GM18907 (cell line): ENCODE measurements around the gene SMC1B.
"Not testable (repeated sequence)": the region's sequence is repeated elsewhere in the genome, so short reads cannot be mapped to it uniquely, and the experiment has no call there.

Experiments used
- ATAC-seq: cut with Tn5 transposase; IDR thresholded peaks from one replicate; pipeline ENCODE4 v1.9.1; 2021; ENCODE audit warnings: mild to moderate bottlenecking, moderate library complexity; ENCODE audit not compliant: unreplicated experiment

The SMC1B gene

DNA sequence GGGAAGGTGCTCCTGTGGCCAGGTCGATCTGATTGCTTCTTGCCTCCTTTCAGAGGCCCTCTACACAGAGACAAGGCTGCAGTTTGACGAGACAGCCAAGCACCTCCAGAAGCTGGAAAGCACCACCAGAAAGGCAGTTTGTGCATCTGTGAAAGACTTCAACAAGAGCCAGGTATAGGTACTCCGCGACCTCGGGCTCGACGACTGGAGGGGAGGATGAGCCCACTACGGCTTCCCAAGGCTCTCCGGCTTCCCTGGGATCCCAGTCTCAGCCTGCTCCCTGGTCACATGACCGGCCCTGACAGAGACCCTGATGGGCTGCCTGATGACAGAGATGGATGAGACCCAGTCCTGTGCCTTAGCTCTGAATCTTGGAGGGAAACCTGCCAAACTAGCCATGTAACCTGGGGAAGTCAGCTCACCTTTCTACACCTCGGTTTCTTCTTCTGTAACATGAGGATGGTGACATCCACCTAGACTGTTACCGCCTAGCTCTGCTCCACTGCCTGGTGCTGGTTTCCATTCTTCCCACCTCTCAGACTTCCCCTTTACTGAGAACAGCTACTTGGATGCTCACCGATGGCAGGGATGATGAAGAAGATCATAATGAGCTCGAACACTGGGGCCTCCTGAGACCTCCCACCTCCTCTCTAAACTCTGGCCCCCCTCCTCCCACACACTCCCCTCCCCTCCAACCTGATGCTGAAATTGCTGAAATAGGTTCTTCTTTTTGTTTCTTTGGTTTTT, 9.0 kb upstream of the SMC1B start:
- ATAC-seq = no peak

DNA sequence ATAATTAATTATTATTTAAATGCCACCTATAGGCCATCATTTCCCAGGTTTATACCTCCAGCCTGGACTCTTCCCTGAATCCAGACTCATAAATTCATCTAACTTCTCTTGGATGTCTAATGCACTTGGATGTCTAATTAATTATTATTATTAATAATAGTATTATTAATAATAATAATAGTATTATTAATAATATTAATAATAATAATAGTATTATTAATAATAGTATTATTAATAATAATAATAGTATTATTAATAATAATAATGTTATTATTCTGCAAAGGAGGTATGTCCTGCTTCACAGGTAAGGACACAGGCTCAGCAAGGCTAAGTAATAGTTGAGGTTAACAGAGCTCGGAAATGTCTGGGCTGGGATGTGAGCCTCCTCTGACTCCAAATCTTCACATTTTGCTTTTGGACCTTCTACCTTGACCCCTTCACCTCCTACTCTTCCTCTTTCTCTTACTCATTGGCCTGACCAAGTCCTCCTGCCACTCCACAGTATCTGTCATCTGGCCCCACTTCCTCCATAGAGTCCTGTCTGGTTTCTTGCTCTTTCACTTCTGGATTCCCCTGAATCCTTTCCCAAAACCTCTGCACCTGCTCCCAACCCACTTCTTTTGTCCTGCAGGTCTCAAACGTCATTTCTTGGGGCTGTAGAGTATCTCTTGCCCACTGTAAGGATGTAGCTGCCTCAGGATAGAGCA, 8.1 kb upstream of the SMC1B start:
- no peak for ATAC-seq

DNA sequence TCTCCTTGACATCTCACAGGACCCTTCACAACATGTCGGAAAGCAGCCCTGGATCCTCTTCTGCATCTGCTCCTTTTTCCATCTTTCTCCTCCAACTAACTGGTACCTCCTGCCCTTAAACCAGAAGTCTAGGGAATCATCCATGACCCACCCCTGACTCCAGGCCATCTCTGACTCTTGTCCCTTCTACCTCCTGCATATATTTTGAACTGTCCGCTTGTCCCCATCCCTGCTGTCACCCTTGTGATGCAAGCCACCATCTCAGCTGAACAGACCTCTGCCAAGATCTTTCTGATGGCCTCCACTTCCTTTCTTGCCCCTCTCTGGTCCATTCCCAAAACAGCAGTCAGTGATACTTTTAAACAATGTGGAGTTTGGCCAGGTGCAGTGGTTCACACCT, 7.1 kb upstream of the SMC1B start:
- no peak for ATAC-seq

DNA sequence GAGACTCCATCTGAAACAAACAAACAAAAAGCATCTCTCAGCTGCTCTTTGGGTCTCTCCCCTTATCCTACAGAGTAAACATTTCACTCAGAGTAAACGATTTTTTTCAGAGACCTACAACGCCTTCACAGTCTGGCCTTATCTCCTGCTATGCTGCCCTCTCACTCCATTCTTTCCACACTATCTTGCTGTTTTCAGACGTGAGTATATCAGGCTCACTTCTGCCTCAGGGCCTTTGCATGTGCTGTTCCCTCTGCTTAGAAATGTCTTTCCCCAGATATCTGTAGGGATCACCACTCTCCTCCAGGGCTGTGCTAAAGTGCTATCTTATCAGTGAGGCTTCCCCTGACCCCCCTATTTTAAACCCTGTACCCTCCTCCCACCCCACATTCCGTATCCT, 6.6 kb upstream of the SMC1B start:
- ATAC-seq = no peak

DNA sequence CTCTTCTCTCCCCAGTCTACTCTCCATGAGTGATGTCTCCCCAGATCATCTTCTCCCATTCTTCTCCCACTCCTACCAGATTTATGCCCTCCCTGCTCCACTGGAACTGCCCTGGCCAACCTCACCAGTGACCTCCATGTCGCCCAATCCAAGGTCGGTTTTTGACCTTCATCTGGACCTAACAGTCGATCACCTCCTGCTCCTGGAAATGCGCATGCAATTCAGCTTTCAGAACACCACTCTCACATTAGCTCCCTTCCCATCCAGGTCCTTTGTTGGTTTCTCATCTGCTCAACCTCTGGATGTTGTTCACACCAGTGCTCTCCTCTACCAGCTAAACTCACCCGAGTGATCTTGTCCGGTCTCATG, 5.4 kb upstream of the SMC1B start:
- ATAC-seq = no peak

DNA sequence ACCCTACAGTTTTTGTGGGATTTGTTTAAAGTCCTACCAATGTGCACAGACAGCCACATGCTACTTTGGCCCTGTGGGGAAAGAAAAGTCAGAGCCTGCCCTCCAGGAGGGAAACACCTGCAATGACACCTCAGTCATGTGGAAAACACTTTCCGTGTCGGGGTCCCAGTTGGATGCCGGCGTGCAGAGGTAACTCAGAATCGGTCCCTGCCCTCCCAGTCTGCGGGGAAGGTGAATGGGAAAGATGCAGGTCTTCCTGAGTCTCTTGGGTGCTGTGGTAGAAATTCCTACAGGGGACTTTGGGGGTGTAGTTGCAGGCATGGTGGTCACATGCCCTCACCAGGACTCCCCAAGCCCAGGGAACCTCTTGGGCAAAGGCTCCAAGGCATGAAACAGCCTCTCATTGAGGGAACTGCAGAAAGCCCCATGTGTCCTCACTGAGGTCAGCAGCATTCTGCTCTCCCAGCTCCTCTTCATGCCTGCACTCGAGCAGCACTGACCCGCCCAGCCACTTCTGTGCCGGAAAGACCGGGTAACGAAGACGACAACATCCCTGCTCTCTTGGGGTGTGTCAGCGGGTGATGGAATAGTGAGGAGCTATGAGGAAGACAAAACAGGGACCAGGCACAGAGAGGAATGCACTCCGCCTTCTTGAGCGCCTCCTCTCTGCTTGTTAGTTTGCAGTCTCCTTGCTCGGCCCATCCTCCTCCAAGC, 4.8 kb upstream of the SMC1B start:
- no peak for ATAC-seq

DNA sequence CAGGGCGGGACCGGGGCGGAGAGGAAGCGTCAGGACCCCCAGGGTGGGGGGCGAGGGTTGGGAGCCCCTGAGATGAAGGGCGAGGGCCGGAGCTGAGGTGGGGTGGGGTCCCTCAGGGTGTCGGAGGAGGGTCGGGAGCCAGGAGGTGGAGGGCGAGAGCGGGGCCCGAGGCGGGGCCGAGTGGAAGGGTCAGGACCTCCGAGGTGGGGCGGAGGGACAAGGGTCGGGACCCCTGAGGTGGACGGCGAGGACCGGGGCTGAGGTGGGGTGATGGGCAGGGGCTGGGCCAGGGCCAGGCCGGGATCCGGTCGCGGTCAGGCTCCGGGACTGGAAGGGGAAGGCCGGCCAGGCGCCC, 409 bp downstream of the SMC1B start:
- no peak for ATAC-seq

DNA sequence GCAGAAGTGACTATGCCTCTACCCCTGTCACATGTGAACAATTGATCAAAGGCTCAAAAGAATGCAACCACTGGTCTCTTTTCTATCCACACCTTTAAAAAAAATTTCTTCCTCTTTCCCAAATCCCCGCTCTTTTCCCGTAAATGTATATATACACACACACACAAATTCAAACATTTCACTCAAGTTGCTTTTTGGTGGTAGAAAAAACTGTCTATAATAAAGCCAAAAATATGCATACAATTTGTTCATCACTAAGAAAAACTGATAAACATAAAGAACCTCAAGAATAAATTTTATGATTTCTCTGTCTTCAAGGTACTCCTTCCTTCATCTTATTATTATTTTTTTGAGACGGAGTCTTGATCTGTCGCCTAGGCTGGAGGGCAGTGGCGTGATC, 5.6 kb downstream of the SMC1B start:
- no peak for ATAC-seq

DNA sequence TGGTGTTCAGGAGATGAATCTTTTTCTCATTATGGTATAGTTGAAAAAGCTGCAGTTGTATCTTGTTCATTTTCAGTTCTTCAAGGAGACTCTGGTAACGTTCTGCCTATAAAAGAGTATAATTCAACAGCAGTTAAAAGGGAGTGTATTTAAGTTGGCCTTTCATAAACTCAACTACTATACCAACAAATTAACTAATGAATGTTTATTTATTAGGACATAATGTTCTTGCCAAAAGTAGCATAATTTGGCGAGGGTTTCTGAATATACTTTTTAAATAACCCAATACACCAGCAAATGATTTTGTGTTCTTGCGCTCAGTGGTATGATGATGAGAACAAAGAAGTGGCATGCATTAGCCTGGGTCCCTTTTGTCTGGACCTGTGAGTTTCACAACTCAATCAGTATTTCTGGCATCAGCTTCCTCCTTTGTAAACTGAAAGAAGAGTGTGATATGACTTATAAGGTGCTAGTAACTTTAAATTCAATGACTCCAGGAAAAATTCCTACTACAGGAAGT, 10.9 kb downstream of the SMC1B start:
- ATAC-seq = no peak

DNA sequence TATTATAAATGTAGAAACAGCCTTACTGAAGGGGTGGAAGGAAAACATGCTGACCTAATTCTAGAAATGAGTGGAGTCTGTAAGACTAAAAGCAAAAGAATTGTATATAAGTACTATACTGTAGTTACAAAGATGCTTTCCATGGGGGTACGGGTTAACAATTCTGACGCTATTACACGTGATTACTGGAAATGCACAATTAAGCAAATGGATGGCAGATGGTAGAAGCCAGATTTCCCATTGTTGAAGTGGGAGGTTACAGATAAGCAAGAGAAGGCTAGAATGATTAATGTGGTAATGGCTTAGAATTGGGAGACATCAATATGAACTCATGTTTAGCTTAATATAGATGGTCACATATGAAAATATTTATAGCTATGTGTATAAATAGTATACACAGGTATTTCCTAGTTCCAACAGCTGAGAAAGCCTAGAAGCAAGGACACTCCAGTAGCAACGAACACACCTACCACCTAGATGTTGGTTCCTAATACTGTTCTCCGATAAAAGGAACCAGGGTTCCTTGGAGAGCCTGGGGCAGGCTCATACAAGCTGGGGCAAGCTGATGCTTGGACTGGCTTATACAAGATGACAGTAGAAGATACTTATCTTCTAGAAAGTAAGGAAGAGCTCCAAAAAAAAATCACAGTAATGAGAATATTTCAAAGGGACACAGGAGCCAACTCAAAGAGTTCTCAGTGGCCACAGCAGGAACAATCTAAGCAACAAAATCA, 13.5 kb downstream of the SMC1B start:
- no peak for ATAC-seq

DNA sequence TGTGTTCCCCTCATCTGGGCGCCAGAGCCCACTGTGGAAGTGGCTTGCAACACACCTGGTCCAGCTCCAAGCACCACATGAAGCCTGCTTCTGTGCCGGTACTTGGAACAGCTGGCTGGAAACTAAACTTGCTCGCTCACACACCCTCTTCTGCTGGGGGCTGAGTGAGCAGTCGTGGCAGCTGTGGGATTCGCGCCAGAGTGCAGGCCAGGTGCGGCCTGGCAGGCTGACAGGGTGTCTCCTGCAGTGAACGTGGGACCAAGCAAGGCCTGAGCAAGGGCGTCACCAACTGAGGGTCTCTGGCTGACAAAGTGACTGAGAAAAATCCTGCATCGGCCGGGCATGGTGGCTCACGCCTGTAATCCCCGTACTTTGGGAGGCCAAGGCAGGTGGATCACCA, 15.2 kb downstream of the SMC1B start:
- ATAC-seq = no peak

DNA sequence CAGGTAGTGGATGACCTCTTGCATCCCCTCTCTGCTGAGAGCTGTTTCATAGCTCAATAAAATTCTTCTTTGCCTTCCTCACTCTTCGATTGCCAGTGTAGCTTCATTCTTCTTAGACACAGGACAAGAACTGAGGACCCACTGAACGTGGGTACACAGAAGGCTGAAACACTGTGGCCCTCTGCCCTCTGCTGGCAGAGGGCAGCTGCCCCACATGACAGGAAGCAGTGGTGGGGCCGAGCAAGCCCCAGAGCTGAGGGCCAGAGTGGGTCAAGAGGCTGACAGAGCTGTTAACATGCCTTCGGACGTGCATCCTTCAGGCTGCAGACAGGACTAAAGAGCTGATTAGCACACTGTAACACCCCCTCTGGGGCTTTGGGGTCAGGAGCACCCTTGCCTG, 15.6 kb downstream of the SMC1B start:
- no peak for ATAC-seq

DNA sequence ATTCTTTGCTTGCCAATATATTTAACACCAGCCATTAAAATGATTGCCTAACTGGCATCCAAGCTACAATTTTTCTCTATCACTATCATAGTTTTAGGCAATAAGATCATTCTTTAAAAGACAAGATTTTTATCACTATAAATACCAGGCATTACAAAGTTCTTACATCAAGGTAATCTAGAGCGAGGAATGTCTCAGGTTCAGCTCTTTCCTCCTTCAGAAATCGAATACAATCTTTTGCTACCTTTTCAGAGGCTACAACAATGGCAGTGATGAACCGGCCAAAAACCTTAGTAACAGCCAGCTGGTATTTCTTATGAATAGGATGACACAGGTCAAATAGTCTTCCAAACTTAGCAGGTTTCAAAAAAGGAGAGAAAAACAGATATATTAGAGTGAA, 23.9 kb downstream of the SMC1B start:
- no peak for ATAC-seq

DNA sequence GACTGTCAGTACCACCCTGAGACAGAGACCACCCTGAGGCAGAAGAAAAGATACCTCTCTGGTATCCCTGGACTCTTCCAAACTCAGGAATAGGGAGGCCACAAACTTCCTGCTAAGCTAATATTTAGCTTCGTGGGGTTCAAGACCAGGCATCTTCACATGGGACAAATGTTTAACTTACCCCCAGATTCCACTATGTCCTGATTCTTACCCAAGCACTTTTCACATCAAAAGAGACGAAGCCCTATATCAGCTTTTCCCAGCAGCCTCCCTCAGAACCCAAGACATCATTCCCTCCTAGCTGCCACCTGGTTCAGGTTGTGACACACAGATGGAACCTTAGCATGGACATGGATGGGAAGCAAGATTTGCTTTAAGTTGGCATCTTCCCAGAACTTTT, 32.1 kb downstream of the SMC1B start:
- ATAC-seq = no peak

DNA sequence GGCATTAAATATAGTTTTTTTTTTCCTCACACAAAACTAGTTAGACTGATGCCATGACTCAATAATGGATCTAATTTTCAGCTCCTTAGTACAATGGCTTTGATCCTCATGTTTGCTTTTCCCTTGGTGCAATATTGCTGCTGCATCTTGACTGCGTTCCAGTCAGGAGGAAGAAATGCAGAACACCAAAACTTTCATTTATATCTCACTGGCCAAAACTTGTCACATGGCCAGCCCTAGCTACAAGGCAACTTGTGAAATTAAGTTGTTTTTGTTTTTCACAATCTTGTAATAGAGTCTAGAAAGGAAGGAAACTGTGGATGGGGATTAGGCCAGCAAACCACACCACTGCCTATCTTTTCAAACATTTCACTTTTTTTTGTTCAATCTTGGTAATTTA, 36.7 kb downstream of the SMC1B start:
- no peak for ATAC-seq

DNA sequence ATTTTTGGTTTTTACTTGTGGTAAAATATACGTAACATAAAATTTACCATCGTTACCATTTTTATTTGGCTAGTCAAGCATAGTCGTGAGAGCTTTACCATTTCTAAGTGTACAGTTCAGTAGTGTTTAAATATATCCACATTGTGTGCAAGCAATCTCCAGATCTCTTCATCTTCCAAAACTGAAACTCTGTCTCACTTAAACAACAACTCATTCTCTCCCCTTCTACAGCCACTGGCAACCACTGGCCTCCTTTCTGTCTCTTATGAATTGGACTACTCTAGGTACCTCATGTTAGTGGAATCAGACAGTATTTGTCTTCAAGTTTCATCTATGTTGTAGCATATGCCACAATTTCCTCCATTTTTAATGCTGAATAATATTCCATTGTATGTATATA, 37.4 kb downstream of the SMC1B start:
- ATAC-seq = no peak

DNA sequence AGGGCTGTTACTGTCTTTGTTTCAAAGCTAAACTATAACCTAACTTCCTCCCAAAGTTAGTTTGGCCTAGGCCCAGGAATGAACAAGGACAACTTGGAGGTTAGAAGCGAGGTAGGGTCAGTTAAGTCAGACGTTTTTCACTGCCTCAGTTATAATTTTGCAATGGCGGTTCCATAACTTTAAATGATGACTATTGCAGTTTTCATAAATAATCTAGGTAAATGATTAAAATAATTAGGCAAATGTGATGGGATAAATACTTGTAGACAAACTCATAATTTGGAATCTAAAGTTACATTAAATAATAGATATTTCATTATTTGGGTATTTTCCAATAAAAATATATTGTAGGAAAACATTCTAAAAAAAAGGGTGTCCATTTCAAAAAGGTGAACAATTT, 39.8 kb downstream of the SMC1B start:
- ATAC-seq = not testable (repeated sequence)

DNA sequence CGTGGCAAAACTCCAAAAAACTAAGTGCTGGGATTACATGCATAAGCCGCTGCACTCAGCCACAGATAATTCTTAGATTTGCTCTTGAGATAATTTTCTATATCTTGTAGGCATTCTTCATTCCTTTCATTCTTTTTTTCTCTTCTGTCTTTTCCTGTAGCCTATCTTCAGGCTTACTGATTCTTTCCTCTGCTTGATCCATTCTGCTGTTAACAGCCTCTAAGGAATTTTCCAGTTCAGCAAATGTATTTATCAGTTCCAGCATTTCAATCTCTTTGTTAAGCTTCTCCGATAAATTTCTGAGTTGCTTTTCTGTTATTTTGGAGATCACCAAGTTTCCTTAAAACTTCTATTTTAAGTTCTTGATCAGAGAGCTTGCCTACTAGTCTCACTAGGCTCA, 46.7 kb downstream of the SMC1B start:
- ATAC-seq = no peak

DNA sequence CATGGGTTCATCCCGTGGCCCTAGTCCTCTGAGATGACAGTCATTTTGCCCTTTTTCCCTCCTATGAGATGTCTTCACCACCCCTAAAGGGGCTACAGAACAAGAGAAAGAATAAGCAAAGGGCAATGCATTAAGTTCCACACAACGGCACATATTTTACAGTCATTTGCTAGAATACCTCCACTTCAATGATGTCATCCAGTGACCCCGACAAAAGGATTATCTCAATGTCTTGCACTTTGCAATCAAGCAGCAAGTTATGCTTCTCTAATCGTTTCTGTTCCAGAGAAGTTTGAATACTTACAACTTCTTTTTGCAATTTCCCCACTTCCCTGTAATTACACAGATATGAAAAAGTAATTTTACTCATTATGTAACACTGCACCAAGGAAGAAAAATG, 53.8 kb downstream of the SMC1B start:
- no peak for ATAC-seq

DNA sequence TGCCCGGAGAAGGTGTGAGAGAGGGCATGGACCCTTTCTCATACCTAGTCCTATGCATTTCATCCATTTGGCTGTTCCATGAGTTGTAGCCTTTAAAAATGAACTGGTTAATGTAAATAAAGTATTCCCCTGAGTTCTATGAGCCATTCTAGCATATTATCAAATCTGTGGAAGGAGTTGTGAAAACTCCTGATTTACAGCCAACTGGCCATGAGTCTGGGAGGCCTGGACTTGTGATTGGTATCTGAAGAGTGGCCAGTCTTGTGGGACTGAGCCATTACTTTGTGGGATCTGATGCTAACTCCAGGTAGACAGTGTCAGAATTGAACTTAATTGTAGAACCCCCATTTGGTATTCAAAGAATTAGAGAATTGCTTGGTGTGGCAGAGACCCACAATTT, 55.3 kb downstream of the SMC1B start:
- ATAC-seq = no peak

DNA sequence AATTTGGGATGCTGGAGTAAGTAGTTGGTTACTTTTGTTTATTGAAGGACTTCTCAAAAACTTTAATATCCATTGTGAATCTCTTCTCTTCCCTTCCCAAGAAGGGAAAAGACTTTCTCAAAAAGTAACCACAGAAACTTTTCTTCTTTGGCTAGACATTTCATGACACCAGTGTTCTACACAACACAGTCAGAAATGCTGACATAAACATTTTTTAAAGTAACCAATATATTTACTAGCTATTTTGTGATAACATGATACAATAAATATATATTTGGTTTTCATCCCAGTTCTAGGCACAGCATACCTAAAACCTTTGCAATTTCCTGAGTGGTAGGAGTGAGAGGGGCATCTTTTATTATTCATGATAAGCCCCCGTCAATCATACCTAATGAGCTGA, 55.9 kb downstream of the SMC1B start:
- no peak for ATAC-seq
